ENCODE data around the gene EXOC2.

DNA sequence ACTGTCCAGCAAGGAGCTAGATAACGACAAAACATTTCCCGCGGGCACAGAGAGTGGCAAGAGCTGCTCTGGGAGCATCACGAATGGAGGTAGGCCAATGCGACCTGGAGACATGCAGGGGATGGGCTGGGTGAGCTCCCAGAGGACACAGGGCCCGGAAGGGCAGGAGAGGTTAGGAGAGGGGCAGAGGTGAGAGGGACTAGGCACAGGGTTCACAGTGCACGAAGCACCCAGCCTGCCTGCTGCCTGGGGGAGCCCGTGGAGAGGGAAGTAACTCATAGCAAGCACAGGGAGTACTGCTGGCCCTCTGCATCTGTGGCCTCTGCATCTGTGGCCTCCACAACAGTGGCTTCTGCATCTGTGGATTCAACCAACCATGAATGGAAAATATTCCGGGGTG, 162.5 kb downstream of the EXOC2 start:
- TF ChIP-seq, protein P1, sequence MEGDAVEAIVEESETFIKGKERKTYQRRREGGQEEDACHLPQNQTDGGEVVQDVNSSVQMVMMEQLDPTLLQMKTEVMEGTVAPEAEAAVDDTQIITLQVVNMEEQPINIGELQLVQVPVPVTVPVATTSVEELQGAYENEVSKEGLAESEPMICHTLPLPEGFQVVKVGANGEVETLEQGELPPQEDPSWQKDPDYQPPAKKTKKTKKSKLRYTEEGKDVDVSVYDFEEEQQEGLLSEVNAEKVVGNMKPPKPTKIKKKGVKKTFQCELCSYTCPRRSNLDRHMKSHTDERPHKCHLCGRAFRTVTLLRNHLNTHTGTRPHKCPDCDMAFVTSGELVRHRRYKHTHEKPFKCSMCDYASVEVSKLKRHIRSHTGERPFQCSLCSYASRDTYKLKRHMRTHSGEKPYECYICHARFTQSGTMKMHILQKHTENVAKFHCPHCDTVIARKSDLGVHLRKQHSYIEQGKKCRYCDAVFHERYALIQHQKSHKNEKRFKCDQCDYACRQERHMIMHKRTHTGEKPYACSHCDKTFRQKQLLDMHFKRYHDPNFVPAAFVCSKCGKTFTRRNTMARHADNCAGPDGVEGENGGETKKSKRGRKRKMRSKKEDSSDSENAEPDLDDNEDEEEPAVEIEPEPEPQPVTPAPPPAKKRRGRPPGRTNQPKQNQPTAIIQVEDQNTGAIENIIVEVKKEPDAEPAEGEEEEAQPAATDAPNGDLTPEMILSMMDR (IDR thresholded peaks at IDR 0.05; ENCODE audit: extremely low read depth in 1 of 2, insufficient read depth in 1 of 2, low read depth in 1 of 2, low read length in 2 of 2) = no peak
- TF ChIP-seq EZH2 (IDR thresholded peaks at IDR 0.05; ENCODE audit: borderline replicate concordance, low read depth, low read length, severe bottlenecking) = no peak
- TF ChIP-seq JUN (IDR thresholded peaks at IDR 0.05; ENCODE audit: borderline replicate concordance, insufficient read depth, insufficient read length, low read depth) = no peak
- no peak for TF ChIP-seq POLR2AphosphoS5 (IDR thresholded peaks at IDR 0.05; ENCODE audit: insufficient read depth, low read depth, low read length)
- no peak for TF ChIP-seq MYC (IDR thresholded peaks at IDR 0.05; ENCODE audit: low read depth, low read length)
- no peak for TF ChIP-seq POLR2A (IDR thresholded peaks at IDR 0.05; ENCODE audit: low read depth, low read length)
- TF ChIP-seq, protein P2, sequence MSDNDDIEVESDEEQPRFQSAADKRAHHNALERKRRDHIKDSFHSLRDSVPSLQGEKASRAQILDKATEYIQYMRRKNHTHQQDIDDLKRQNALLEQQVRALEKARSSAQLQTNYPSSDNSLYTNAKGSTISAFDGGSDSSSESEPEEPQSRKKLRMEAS (IDR thresholded peaks at IDR 0.05; ENCODE audit: insufficient read depth, insufficient read length) = no peak
- TF ChIP-seq FOS (IDR thresholded peaks at IDR 0.05; ENCODE audit: borderline replicate concordance, insufficient read depth, low read length) = no peak
- TF ChIP-seq GATA2 (IDR thresholded peaks at IDR 0.05; ENCODE audit: insufficient read depth, insufficient read length, low read depth, low read length) = no peak
